Stimulated activated CD4-positive, alpha-beta T cell treated with anti-CD3 and anti-CD28 coated beads, Interleukin-1b, Interleukin-23, amount 100 ng/mL, for 24 hours (primary cell): Measurements from ENCODE around the gene GSK3B.

Source experiments
- DNase-seq, 4 experiments: peaks; one replicate each; pipeline ENCODE4 v3.0.0-alpha.2; 2020; ENCODE audit warnings: low read depth in 4 of 4, low spot score in 1 of 4

Gene GSK3B

DNA sequence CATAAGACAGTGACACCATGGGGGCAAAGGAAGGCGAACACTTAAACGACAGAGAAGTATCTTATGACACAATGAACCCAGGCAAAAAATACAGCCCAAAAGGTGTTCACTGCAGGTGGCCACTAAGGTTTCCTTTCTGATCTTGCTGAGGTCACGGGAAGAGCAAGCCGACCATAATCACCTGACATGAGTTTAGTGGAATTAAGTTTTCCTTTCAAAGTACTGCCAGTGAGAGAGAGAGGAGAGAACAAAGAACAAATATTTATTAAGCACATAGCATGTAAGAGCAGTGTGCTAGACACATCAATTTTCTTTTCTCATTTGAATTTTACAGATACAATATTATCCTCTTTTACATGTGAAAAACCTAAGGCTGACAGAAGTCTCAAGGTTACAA is 210.1 kb downstream of the GSK3B start:
- DNase-seq, result no peak

DNA sequence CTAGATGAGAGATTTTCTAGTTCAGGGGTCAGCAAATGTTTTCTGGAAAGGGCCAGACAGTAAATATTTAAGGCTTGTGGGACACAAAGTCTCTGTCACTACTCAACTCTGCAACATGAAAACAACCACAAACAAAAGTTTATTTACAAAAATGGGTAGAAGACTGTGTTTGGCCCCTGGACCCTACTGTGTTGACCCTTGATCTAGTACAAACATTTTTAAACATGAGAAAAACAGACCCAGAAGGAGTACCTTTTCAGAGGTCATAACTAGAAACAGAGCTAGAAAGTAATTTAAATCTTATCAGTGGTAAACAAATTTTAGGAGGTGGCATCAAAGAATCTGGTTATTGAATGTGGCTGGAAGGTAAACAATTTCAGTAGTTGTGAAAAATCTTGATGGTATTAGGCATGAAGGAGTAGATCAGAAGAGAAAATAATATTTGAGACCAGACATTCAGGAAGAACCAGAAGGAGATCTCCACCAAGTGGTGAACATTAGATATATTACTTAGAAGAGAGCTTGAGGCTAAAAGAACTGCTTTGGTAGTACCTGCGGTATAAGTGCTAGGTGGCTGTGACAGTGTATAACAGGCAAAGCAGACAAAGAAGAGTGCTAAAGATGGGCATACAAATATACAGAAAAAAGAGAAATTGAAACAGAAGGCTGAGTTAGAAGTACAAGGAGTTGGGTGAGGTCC is 210.6 kb downstream of the GSK3B start:
- DNase-seq, result no peak

DNA sequence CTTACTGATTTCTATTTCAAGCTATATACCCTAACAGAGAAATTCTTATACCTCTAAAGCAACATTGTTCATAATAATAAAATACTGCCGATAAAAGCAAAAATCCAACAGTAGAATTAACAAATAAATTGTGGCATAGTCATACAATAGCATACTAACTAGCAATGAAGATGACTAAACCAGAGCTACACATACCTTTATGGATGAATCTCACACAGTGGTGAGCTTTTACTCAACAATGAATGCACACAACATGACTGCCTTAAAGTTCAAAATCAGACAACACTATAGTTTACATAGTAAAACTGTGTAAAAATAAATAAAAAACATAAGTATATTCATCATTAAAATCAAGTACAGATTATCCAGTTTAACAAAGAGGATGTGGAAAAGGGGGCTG is 213.3 kb downstream of the GSK3B start:
- DNase-seq, result no peak

DNA sequence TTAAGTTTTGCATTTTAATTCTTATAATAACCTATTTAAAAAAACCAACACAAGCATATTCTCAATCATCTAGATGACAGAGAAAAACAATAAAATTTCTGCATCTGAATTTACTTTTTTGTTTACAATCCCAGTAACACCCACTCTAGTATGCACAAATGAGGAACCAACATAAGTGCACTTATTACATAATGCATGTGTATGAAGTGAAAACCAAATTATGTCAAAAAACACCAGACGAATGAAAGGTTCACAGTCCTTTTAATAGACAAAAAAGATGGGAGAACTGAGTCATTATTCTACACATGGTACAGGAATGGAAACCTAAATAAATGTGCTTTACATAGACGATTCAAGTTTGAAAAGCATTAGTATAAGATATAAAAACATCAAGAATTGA is 220.6 kb downstream of the GSK3B start:
- no peak for DNase-seq

DNA sequence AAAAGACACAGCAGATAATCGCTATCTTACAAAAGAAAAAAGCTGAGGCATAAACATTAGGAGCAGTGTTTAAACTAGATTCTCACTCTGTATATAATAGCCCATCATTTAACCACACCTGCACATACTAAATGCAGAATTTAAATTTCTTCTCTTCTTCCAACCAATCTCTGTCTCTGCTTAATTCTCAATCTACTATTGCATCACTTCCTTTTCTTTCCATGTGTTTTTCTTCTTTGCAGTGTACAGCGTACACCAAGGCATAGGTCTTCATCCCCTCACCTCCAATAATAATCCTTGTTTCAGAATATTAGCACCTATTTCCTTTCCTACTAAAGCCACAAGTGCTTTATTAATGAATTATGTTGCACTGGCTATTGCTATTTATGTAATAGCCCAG is 221.5 kb downstream of the GSK3B start:
- no peak for DNase-seq

DNA sequence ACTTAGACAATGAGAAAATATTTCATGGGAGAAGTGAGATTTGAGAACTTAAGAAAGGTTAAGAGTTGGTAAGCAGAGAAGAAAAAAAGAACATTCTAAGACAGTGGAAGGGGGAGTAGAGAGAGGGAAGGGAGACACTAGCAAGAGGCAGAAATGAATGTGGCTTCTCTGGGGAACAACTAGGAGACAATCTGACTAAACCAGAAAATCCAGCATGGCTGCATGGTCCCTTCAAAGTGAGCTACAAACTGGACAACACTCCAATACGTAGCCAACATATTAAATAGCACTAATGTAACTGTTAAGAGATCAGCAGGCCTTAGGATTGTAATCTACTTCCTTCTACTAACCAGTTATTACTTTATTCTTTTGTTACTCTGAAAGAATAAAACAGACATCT is 222.7 kb downstream of the GSK3B start:
- no peak for DNase-seq

DNA sequence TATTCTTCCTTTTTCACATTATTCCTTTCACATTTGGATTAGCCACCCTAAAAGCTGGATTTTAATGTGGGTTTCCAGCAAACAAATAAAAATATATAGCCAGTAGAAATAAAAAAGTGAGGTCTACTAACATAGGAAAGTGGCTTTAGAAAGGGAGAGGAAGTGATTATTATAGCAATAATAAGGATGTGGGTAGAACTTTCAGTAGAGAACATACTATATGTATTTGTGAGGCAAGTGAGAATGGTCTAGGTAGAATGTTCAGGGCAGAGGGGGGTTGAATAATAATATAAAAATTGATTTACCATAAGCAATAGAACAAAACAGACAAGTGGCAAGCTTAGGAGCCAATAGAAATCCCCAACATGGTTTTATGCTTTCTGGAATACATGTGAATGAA is 223.7 kb downstream of the GSK3B start:
- DNase-seq, result no peak

DNA sequence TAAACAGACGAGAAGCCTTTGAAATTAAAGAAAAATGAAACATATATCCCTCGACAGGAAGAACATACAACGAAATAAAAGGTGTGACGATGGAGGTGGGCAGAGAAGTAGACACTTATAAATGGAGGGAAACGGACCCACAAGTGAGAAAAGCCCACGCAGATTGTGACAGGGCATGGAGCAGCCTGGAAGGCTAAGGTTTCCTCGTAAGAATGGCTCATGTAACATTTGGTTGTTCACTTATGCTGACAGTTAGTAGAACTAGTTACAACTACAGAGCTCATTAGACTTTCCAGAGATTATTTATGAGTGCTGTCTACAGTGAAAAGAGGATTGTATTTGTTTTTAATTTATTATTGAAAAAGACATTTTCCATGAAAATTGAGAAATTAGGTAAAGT is 229.8 kb downstream of the GSK3B start:
- DNase-seq, result no peak

DNA sequence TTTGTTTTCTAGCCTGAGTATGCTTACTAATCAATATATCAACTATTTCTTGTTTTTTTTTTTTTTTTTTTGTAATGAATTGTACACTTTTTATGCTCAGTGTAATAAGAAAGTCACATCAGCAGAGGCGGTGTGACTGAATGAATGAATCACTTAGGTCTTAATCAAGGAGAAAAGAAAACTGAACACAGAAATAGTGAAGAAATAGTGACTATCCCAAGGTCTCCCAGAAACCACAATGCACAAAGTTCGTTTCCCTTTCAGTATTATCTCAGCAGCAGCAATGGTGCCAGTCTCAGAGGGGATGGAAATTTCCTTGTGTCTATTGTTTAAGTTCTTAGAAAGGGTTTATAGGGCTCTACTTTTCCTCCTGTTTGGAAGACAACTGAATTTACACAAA is 231.6 kb downstream of the GSK3B start:
- no peak for DNase-seq

DNA sequence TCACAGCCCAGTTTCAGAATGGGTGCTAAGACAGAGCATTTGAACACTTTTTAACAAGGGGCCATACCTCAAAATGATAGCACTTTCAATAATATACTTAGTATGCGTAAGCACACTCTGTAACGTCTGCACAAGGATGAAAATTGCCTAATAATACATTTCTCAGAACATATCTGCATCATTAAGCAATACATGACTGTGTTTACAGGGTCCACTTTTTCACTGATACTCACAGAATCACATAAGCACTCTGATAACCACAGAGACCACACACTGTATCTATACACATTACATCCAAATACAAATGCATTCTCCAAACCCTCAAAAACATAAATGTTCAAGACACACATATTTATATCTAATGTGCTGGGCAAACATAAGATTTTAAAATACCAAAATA is 232.6 kb downstream of the GSK3B start:
- DNase-seq, result no peak

DNA sequence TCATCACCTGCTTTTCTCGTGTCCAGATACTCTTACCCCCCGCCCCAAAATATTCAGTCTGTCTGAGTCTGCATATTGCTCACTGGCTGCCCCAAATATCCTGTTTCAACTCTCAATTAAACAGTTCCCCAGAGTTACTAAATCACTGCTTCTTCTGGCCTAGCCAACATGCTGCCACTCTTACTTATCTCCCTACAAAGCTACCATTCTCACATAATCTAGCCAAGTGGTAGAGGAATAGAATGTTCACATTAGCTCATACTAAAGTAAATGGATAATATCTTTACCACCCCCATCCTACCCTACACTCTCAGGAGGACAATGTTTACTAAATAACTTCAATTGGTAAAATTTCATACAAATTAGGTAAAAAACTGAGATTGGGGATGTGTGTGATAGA is 234.5 kb downstream of the GSK3B start:
- DNase-seq, result no peak

DNA sequence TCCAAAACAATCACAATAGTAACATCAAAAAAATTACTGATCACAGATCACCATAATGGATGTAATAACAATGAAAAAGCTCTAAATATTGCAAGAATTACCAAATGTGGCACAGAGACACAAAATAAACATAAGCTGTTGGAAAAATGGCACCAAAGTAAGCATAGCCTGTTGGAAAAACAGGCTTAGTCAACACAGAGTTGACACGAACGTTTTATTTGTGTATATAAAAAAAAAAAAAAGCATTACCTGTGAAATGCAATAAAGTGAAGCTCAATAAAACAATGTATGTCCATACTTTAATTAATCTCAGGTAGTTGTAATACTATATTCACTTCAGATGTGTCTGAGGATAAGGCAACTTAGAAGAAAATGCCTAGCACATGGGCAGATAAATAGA is 235.3 kb downstream of the GSK3B start:
- no peak for DNase-seq

DNA sequence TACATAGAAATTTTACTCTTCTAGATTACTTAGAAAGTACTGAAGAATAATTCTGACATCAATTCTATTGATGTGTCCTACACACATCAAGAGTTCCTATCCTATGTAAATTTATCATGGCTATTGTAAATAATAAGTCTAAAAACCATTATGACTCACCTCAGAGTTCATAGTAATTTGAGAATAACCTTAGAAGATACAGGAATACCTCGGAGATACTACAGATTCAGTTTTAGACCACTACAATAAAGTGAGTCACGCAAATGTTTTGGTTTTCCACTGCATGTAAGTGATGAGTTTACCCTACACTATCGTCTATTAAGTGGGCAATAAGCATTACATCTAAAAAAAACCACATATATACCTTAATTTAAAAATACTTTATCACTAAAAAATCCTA is 237.6 kb downstream of the GSK3B start:
- DNase-seq, result no peak

DNA sequence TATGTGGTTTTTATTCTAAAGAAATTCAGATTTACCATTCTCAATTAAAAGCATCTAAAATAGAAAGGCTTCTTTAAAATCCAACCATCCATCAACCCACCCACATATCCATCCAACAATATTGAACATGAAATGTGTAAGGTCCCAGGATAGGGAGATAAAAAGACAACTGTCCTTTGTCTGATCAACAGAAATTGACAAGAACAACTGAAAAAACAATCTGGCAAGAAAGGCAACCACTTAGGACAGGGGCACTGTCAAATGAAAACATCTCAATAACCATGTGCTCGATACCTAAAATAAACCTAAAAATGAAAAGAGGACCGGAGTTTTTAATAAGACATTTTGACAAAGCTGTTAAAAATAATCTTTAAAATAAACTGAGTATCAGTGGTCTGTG is 245.1 kb downstream of the GSK3B start:
- no peak for DNase-seq

DNA sequence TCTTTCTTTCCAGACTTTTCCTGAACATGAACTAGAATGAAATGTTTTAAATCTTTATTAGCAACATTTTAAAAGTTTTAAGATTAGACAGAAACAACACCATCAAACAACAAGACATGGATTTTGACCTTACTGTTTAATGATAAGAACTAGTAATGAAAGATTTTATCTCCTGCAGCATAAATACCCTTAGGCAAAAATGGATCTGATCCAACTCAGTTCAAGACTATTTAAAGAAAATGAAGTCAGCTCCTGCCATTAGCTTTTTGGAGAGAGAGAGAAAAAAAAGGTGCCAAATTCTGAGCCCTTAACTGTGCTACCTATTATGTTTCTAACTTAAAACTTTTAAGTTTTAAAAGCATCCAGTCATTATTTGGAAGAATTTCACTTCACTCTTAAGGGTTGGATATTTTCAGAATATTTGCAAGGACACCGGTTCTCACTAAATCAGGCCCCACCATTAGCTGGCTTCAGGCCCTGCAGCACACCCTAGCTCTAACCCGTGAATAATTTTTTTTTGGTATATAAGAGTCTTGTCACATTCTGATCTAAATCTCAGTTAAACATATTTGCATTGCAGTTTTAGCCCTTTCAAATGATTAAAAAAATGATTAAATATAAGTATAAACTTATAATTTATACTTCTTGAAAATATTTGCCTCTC is 252.3 kb downstream of the GSK3B start:
- DNase-seq, result no peak

DNA sequence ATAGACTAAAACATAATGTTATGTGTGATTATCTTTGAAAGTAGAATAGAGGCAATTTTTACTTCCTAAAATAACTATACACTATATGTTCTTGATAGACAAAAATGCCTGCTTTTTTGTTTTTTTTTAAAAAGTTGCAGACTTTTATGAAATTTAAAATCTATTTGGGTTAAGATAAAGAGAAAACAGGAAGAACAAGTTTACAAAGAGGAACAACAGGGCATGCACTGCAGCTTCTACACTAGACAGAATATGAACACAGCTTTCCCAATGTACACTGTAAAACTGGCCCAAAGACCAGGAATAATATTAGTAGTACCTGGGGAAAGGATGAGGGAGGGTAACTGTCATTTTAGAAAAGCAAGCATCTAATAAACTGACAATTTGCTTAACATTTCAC is 258.7 kb downstream of the GSK3B start:
- no peak for DNase-seq

DNA sequence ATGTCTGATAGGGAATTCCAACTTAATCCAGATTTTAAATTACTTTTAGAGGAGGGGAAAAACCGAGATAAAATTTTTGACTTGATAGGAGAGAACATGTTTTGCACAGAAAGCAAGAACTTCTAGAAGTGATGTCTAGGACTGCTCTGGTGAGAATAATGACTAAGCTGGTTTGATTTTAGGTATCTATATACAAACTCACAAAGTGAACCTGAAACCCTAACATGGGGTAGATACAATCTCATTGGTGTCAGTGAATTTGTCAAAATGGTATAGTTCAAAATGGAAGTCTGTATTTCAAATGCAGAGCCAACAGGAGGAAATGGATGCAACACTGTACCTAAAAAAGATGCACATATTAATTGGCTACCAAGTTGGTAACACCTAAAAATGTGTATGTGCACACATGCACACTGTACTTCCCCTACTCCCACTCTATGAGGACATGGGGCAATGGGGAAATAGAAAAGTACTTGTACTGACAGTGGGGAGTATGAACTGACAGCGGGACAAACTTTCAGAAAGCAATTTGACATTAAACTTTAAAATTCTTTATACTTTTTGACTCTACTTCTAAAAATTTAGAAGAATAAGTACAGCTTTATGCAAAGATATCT is 259.4 kb downstream of the GSK3B start:
- DNase-seq, result no peak

DNA sequence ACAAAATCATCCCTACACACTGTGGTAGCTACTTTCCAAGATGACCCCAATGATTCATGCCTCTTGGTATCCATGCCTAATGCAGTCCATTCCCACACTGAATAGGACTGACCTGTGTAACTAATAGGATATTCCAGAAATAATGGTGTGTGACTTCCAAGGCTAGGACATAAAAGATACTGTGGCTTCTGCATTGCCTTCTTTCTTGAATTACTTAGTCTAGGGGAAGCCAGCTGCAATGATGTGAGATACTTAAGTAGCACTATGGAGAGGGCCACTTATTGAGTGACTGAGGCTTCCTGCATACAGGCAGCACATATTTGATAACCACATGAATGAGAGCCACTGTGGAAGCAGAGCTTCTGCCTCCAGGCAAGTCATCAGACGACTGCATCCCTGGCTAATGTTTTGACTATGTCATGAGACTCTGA is 262.3 kb downstream of the GSK3B start:
- no peak for DNase-seq

DNA sequence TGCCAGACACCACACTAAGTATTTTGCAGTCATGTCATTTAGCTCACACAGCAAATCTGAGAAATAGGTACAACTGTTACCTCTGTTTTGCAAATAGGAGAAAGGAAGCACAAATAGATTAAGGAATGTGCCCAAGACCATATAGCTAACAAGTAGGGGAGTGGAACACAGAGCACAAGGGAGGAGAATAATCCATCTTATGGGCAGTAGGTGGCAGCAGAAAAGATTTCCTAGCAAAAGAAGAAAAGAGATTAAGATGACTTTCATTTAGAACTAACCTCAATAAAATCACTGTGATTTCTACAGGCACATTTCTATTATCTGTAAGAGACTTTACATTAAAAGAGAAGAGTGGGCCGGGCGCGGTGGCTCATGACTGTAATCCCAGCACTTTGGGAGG is 263.2 kb downstream of the GSK3B start:
- DNase-seq, result no peak

DNA sequence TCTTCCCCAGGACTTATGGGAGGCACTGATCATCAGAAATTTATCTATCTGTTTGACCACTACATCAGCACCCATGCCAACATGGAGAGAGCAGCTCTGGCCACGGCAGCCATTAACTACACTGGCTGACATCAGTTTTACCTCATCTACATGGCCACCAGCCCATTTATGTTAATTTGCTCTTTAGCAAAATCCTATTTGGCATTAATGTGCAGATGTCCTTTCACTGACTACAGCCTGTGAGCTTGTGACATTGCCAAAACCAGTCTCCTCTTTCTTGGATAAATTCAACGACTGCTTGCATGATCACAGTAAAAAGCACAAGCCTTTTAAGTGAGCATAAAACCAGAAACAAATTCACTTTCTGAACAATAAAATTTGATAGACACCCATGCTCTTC is 264.8 kb downstream of the GSK3B start:
- DNase-seq, result no peak

DNA sequence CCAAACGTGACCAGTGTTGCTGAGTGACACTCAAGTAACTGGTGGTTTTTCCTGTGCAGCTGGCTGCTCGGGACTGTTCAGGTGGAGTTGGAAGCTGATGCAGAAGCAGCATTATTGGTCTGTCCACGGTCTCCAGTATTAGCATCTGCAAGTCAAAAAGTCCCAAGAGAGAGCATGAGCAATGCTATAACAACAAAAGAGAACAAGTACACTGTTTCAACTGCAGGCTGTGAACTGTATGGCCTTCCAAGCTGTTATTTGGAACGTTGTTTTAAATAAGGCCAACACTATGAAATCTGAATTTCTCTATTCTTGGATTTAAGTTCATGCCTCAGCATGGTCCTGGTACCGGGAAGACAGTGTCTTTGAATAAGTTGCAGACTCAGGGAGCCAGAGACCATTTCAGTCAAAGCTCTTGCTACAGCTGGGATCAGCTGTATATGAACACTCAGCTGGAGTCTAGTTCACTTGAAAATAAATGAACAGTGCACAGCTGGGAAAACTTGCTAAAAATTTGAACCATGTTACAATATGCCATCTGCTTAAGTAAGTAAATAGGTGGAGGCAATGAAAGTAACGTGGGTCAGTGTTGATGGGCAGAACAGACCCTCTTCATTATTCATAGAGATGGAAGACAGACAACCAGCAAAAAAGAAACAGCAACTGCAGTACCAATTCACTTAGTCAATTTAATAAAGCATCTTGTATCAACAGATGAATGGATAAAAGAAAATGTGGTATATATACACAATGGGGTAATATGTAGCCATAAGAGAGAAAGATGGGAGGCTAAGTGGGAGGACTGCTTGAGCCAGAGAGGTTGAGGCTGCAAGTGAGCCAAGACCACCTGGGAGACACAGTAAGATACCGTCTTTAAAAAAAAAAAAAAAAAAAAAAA is 267.3 kb downstream of the GSK3B start:
- no peak for DNase-seq

DNA sequence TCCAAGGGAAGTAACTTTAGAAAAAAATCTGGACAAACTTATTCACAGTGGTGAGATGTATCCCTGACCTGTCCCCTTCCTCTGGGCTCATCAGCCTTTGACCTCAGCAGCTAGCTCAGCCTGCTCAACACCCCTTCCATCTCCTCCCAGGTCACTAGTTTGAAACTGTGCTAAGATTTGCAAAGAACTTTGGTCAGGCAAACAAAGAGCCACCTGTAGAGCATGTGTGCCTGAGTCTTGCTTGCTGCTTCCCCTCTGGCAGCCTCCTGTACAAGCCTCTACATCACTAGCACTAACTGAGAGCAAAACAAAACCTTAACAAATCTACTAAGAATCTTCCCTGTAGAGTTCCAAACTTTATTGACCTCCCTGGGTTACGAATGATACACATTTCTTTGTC is 268.4 kb downstream of the GSK3B start:
- no peak for DNase-seq
